GM18909 (cell line): Measurements from ENCODE around the gene AIRE.
"Not testable (repeated sequence)": the region's sequence is repeated elsewhere in the genome, so short reads cannot be mapped to it uniquely, and the experiment has no call there.

ENCODE experiments used
- ATAC-seq: cut with Tn5 transposase; IDR thresholded peaks from one replicate; pipeline ENCODE4 v1.9.1; 2021; ENCODE audit warnings: mild to moderate bottlenecking; ENCODE audit not compliant: unreplicated experiment, poor library complexity

The AIRE gene

GRCh38 chr21:44291078-44291935 is 5.6 kb downstream of the AIRE start:
- no peak for ATAC-seq

- ATAC-seq, result no peak
Measured at GRCh38 chr21:44291936-44292811, 6.5 kb downstream of the AIRE start.

- no peak for ATAC-seq
Measured at GRCh38 chr21:44292812-44293195, 7.1 kb downstream of the AIRE start.

GRCh38 chr21:44293551-44294231 is 8.0 kb downstream of the AIRE start:
- ATAC-seq, result no peak

GRCh38 chr21:44294391-44295162 is 8.9 kb downstream of the AIRE start:
- ATAC-seq, result no peak

GRCh38 chr21:44295163-44295573 is 9.5 kb downstream of the AIRE start:
- no peak for ATAC-seq

GRCh38 chr21:44295646-44296045 is 10.0 kb downstream of the AIRE start:
- ATAC-seq, result no peak

GRCh38 chr21:44296103-44296519 is 10.4 kb downstream of the AIRE start:
- no peak for ATAC-seq

- no peak for ATAC-seq
Measured at GRCh38 chr21:44296916-44297315, 11.2 kb downstream of the AIRE start.

GRCh38 chr21:44297525-44298290 is 12.0 kb downstream of the AIRE start:
- ATAC-seq, result peak; percentile 30

GRCh38 chr21:44298301-44298700 is 12.6 kb downstream of the AIRE start:
- no peak for ATAC-seq

GRCh38 chr21:44299085-44299457 is 13.4 kb downstream of the AIRE start:
- no peak for ATAC-seq

GRCh38 chr21:44299458-44300261 is 14.0 kb downstream of the AIRE start, which contains the start of gene PFKL:
TSS of gene PFKL (plus strand) at chr21:44300053. CDS start at chr21:44300106, 53 bp downstream.
- ATAC-seq, result peak; percentile 57

GRCh38 chr21:44300262-44300959 is 14.7 kb downstream of the AIRE start:
- peak; percentile 34 for ATAC-seq

- no peak for ATAC-seq
Measured at GRCh38 chr21:44301141-44301540, 15.5 kb downstream of the AIRE start.

GRCh38 chr21:44301961-44302406 is 16.3 kb downstream of the AIRE start:
- ATAC-seq, result no peak

GRCh38 chr21:44302573-44303401 is 17.1 kb downstream of the AIRE start:
- not testable (repeated sequence) for ATAC-seq
